Activated CD4-positive, alpha-beta T cell treated with anti-CD3 and anti-CD28 coated beads, Interleukin-2, Interleukin-4, amounts not matched to agents 100 ng/mL and 50 ng/mL, durations not matched to agents 16 hours and 8 hours (primary cell): ENCODE data around the gene SLFNL1.

Experiments
- DNase-seq: peaks from one replicate; pipeline ENCODE4 v3.0.0-alpha.2; 2020; ENCODE audit warnings: low spot score

Gene SLFNL1

GRCh38 chr1:41020109-41020576 is 1.4 kb downstream of the SLFNL1 start:
- no peak for DNase-seq

GRCh38 chr1:41019353-41019745 is 2.2 kb downstream of the SLFNL1 start:
- DNase-seq = no peak

- DNase-seq = no peak
Observed at GRCh38 chr1:41018018-41018410, 3.5 kb downstream of the SLFNL1 start.

GRCh38 chr1:41017141-41018017 is 4.1 kb downstream of the SLFNL1 start:
- DNase-seq = no peak

- DNase-seq = no peak
Observed at GRCh38 chr1:41015897-41016470, 5.5 kb downstream of the SLFNL1 start.

GRCh38 chr1:41015281-41015896 is 6.1 kb downstream of the SLFNL1 start:
- no peak for DNase-seq

- DNase-seq = no peak
Observed at GRCh38 chr1:41014871-41015270, 6.7 kb downstream of the SLFNL1 start.

GRCh38 chr1:41013796-41014195 is 7.7 kb downstream of the SLFNL1 start:
- DNase-seq = no peak

- no peak for DNase-seq
Observed at GRCh38 chr1:41013024-41013423, 8.5 kb downstream of the SLFNL1 start.

GRCh38 chr1:41010345-41010744 is 11.2 kb downstream of the SLFNL1 start:
- DNase-seq = no peak

- no peak for DNase-seq
Observed at GRCh38 chr1:41009466-41009865, 12.1 kb downstream of the SLFNL1 start.

GRCh38 chr1:41006942-41007865 is 14.3 kb downstream of the SLFNL1 start:
- DNase-seq = no peak

- no peak for DNase-seq
Observed at GRCh38 chr1:41005876-41006275, 15.6 kb downstream of the SLFNL1 start.

GRCh38 chr1:41003640-41004220 is 17.8 kb downstream of the SLFNL1 start:
- peak; percentile 94 for DNase-seq

GRCh38 chr1:41003127-41003639 is 18.3 kb downstream of the SLFNL1 start:
- DNase-seq = no peak

- DNase-seq = no peak
Observed at GRCh38 chr1:40998668-40999067, 22.9 kb downstream of the SLFNL1 start.

- no peak for DNase-seq
Observed at GRCh38 chr1:40997096-40997495, 24.4 kb downstream of the SLFNL1 start.

- no peak for DNase-seq
Observed at GRCh38 chr1:40989066-40989465, 32.5 kb downstream of the SLFNL1 start.

GRCh38 chr1:40988280-40988679 is 33.2 kb downstream of the SLFNL1 start:
- DNase-seq = no peak

- DNase-seq = no peak
Observed at GRCh38 chr1:40987439-40988276, 33.9 kb downstream of the SLFNL1 start.
